Ishikawa (cell line): ENCODE results near the gene SMIM1.

Source experiments
- CEBPB ChIP-seq: IDR thresholded peaks from 2 replicates; pipeline ENCODE4 v1.6.1; 2012
- CREB1 ChIP-seq: IDR thresholded peaks from 2 replicates; pipeline ENCODE4 v1.6.1; 2012; ENCODE audit warnings: low read depth
- EGR1 ChIP-seq: IDR thresholded peaks from 2 replicates; pipeline ENCODE4 v1.6.1; 2012
- EP300 ChIP-seq: IDR thresholded peaks from 2 replicates; pipeline ENCODE4 v1.6.1; 2012; ENCODE audit warnings: borderline replicate concordance
- NFIC ChIP-seq: IDR thresholded peaks from 2 replicates; pipeline ENCODE4 v1.6.1; 2012
- RAD21 ChIP-seq: IDR thresholded peaks from 2 replicates; pipeline ENCODE4 v1.6.1; 2012; ENCODE audit warnings: low read depth
- TAF1 ChIP-seq: IDR thresholded peaks from 2 replicates; pipeline ENCODE4 v1.6.1; 2012; ENCODE audit warnings: low read depth, mild to moderate bottlenecking
- TCF12 ChIP-seq: IDR thresholded peaks from 2 replicates; pipeline ENCODE4 v1.6.1; 2012; ENCODE audit warnings: low read depth
- TEAD4 ChIP-seq: IDR thresholded peaks from 2 replicates; pipeline ENCODE4 v1.6.1; 2012
- USF1 ChIP-seq: IDR thresholded peaks from 2 replicates; pipeline ENCODE4 v1.6.1; 2012
- ZBTB7A ChIP-seq: IDR thresholded peaks from 2 replicates; pipeline ENCODE4 v1.6.1; 2012; ENCODE audit warnings: low read depth

- no peak for TF ChIP-seq TEAD4
- TF ChIP-seq TAF1 = no peak
- no peak for TF ChIP-seq CEBPB
- TF ChIP-seq TCF12 = no peak
- TF ChIP-seq CREB1 = no peak
- TF ChIP-seq RAD21 = no peak
- no peak for TF ChIP-seq EGR1
- TF ChIP-seq NFIC = no peak
- TF ChIP-seq EP300 = no peak
- no peak for TF ChIP-seq USF1
- TF ChIP-seq ZBTB7A = no peak
Observed at GRCh38 chr1:3747903-3748302, 24.6 kb upstream of the SMIM1 start.
